Caco-2 (cell line): ENCODE data around the gene MYH14. TPM values are rescaled to one million over a fixed set of nuclear protein-coding genes. Genes with fewer than 3 reads are reported as not detected.

ENCODE experiments used
- BruUV-seq: library from RNA; stranded (reverse); fragments of 400-500 nt; replicated peaks from 2 replicates; lab custom pipeline; 2021; lab: Mats Ljungman, UMichigan
- CTCF ChIA-PET: fragments of 300-600 bp; sonication (Branson Sonifier 250); formaldehyde crosslinking; loops from one replicate; lab custom pipeline; 2022; ENCODE audit warnings: antibody characterized with exemption; lab: Charles Lee
- POLR2A ChIA-PET: fragments of 300-600 bp; sonication (Branson Sonifier 250); formaldehyde crosslinking; loops from one replicate; lab custom pipeline; 2022; ENCODE audit warnings: antibody characterized with exemption; lab: Charles Lee
- DNase-seq, 2 experiments: peaks; one replicate each; pipeline versions ENCODE4 v3.0.0 to v3.0.0-alpha.2; 2020 to 2022
- H3K27me3 ChIP-seq: replicated peaks from 2 replicates; pipeline ENCODE4 v1.6.0; 2011; ENCODE audit warnings: low read length; ENCODE audit not compliant: control insufficient read depth, insufficient read depth
- H3K36me3 ChIP-seq: 2 replicates; pipeline ENCODE4 v1.5.1; 2011; ENCODE audit warnings: low read length; ENCODE audit not compliant: control insufficient read depth, insufficient read depth
- H3K4me1 ChIP-seq: fragments of 250-450 bp; sonication (Bioruptor Pico); 2 replicates; pipeline ENCODE4 v1.5.1; 2020; ENCODE audit warnings: mild to moderate bottlenecking
- H3K4me3 ChIP-seq: 2 replicates; pipeline ENCODE4 v1.5.1; 2011; ENCODE audit warnings: low read depth, mild to moderate bottlenecking, control low read depth, low read length
- H3K9me3 ChIP-seq: fragments of 250-450 bp; sonication (Bioruptor Pico); 2 replicates; pipeline ENCODE4 v1.5.1; 2020; ENCODE audit warnings: mild to moderate bottlenecking, moderate library complexity
- H3K27ac Mint-ChIP-seq: one replicate; pipeline ENCODE4 v1.8.0; 2022; ENCODE audit warnings: mixed read lengths; ENCODE audit not compliant: unreplicated experiment
- H3K27me3 Mint-ChIP-seq: one replicate; pipeline ENCODE4 v1.8.0; 2022; ENCODE audit warnings: mixed read lengths; ENCODE audit not compliant: insufficient read depth, unreplicated experiment
- H3K36me3 Mint-ChIP-seq: one replicate; pipeline ENCODE4 v1.8.0; 2022; ENCODE audit warnings: mild to moderate bottlenecking, mixed read lengths; ENCODE audit not compliant: insufficient read depth, unreplicated experiment
- H3K4me1 Mint-ChIP-seq: one replicate; pipeline ENCODE4 v1.8.0; 2022; ENCODE audit warnings: low read depth, mixed read lengths; ENCODE audit not compliant: unreplicated experiment
- H3K4me3 Mint-ChIP-seq: one replicate; pipeline ENCODE4 v1.8.0; 2022; ENCODE audit warnings: mild to moderate bottlenecking, moderate library complexity, mixed read lengths; ENCODE audit not compliant: unreplicated experiment
- H3K9me3 Mint-ChIP-seq: one replicate; pipeline ENCODE4 v1.8.0; 2022; ENCODE audit warnings: mixed read lengths; ENCODE audit not compliant: unreplicated experiment
- intact Hi-C: fragments of 100-400 bp; cut with micrococcal nuclease; formaldehyde crosslinking; loops from one replicate; pipeline ENCODE4 v1.10.0; 2022; ENCODE audit not compliant: unreplicated experiment
- total RNA-seq: library from RNA; stranded (reverse); gene quantifications from 2 replicates; pipeline ENCODE4 v1.2.3, GENCODE V29; 2022
- TF ChIP-seq, protein P1 (sequence below), 2 experiments: fragments of 200-600 bp in 1 of 2; IDR thresholded peaks; 1 replicate in 1 of 2; 2 replicates in 1 of 2; pipeline versions ENCODE4 v1.5.1 to v1.8.0; 2011 to 2022; ENCODE audit warnings: antibody characterized with exemption in 1 of 2, control low read depth in 1 of 2, inconsistent platforms in 1 of 2, low read depth in 1 of 2, low read length in 1 of 2, mild to moderate bottlenecking in 1 of 2, moderate library complexity in 1 of 2; ENCODE audit not compliant: insufficient read depth in 1 of 2, severe bottlenecking in 1 of 2, unreplicated experiment in 1 of 2

MYH14 gene
- total RNA-seq, 1 experiment from 2014 or later = 89.8 TPM

DNA sequence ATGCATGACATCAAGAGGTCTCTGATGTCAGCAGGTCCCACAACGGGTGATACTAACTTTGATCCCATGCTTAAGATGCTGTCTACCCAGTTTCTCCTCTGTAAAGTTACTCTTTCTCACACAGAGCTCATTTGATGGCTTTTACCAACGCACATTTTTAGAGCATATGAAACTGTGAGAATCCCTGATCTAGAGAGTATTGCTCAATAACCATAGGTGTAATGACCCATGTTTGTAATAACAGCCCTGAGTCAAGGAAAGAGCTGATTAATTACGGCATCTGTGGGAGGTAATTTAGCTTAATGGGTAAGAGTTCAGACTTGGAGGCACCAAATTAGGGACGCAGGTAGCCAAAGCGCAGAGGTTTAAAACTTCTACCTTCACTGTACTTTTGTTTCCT lies 22.3 kb upstream of the MYH14 start:
- Histone ChIP-seq H3K4me3 (no peak overlapping the region), H3K27me3 (no peaks in the 10 kb centered on the region), H3K36me3 (no peaks in the 10 kb centered on the region), H3K9me3 (peaks cover 4% of the 10 kb centered on the region; the same call in 1 of the 2 replicates), H3K4me1 (no peaks in the 10 kb centered on the region)
- Mint-ChIP-seq H3K4me3 (no peak overlapping the region), H3K4me1 (no peaks in the 10 kb centered on the region), H3K9me3 (no peaks in the 10 kb centered on the region), H3K36me3 (no peaks in the 10 kb centered on the region), H3K27me3 (no peaks in the 10 kb centered on the region), H3K27ac (no peak overlapping the region)
- CTCF ChIA-PET = no interaction called here
- POLR2A ChIA-PET = interaction anchor here (0.6 kb wide), 1 partner anchor 93 kb away, joined by 8 read pairs; no protein-coding TSS in a partner anchor
- intact Hi-C loops = no loop called here
- BruUV-seq = no TSS peak
- DNase-seq = no peak
- TF ChIP-seq, protein P1, sequence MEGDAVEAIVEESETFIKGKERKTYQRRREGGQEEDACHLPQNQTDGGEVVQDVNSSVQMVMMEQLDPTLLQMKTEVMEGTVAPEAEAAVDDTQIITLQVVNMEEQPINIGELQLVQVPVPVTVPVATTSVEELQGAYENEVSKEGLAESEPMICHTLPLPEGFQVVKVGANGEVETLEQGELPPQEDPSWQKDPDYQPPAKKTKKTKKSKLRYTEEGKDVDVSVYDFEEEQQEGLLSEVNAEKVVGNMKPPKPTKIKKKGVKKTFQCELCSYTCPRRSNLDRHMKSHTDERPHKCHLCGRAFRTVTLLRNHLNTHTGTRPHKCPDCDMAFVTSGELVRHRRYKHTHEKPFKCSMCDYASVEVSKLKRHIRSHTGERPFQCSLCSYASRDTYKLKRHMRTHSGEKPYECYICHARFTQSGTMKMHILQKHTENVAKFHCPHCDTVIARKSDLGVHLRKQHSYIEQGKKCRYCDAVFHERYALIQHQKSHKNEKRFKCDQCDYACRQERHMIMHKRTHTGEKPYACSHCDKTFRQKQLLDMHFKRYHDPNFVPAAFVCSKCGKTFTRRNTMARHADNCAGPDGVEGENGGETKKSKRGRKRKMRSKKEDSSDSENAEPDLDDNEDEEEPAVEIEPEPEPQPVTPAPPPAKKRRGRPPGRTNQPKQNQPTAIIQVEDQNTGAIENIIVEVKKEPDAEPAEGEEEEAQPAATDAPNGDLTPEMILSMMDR (IDR thresholded peaks at IDR 0.05; ENCODE audit: insufficient read depth in 1 of 2, low read depth in 1 of 2, low read length in 1 of 2, severe bottlenecking in 1 of 2, unreplicated experiment in 1 of 2) = no peak

DNA sequence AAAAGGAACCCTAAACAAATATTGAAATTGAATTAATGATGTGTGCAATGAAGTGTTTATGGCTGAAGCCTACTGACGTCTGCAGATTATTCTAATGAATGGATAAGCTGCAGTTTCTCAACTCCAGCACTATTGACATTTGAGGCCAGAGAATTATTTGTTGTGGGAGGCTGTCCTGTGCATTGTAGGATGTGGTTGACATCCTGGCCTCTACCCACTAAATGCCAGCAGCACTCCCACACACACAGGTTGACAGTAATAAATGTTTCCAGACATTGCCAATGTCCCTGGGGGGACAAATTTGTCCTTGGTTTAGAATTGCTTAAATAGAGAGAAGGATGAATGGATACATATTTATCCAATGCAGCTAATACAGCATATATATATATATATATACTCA lies 19.2 kb upstream of the MYH14 start:
- no peaks in the 10 kb centered on the region for H3K36me3 ChIP-seq
- intact Hi-C loops = no loop called here
- ChIA-PET CTCF (no interaction called here), POLR2A (interaction anchor here (0.6 kb wide), 1 partner anchor 1239 kb away, joined by 3 read pairs; no protein-coding TSS in a partner anchor)
- H3K27me3 ChIP-seq = no peaks in the 10 kb centered on the region
- no TSS peak for BruUV-seq
- no peak overlapping the region for H3K27ac Mint-ChIP-seq
- H3K36me3 Mint-ChIP-seq = no peaks in the 10 kb centered on the region
- DNase-seq = no peak
- peaks cover 6% of the 10 kb centered on the region; the same call in 1 of the 2 replicates for H3K4me1 ChIP-seq
- 0 out of 2 replicates have a peak, but pooled peaks cover 3% of the 10 kb centered on the region for H3K9me3 ChIP-seq
- H3K27me3 Mint-ChIP-seq = no peaks in the 10 kb centered on the region
- H3K4me3 Mint-ChIP-seq = no peak overlapping the region
- TF ChIP-seq, protein P1 (IDR thresholded peaks at IDR 0.05; ENCODE audit: insufficient read depth in 1 of 2, low read depth in 1 of 2, low read length in 1 of 2, severe bottlenecking in 1 of 2, unreplicated experiment in 1 of 2) = no peak
- no peaks in the 10 kb centered on the region for H3K4me1 Mint-ChIP-seq
- H3K9me3 Mint-ChIP-seq = no peaks in the 10 kb centered on the region
- H3K4me3 ChIP-seq = no peak overlapping the region

DNA sequence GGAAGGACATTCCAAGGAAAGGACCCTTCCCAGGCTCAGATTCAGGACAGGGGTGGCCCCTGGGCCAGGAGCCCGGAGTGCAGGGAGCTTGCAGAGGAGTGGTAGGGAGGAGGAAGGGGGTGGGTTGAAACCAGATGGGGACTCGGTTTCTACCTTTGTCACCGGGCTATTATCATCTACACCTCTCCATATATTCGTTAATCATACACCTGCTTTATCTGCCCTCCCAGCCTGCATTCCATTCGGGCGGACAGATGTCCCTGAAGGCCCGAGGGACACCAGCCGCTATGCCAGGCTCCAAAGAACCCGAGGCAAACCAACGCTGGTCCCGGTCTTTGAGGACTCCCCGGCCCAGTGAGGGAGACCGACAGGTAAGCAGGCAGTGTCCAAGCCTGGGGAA lies 15.5 kb upstream of the MYH14 start:
- DNase-seq = no peak
- Histone ChIP-seq H3K4me3 (no peak overlapping the region), H3K36me3 (no peaks in the 10 kb centered on the region), H3K9me3 (no peaks in the 10 kb centered on the region), H3K4me1 (peaks cover 6% of the 10 kb centered on the region; the same call in 1 of the 2 replicates), H3K27me3 (no peaks in the 10 kb centered on the region)
- BruUV-seq = no TSS peak
- TF ChIP-seq, protein P1 (IDR thresholded peaks at IDR 0.05; ENCODE audit: insufficient read depth in 1 of 2, low read depth in 1 of 2, low read length in 1 of 2, severe bottlenecking in 1 of 2, unreplicated experiment in 1 of 2) = no peak
- Mint-ChIP-seq H3K4me1 (no peaks in the 10 kb centered on the region), H3K27me3 (peaks cover 4% of the 10 kb centered on the region), H3K9me3 (no peaks in the 10 kb centered on the region), H3K27ac (no peak overlapping the region), H3K36me3 (no peaks in the 10 kb centered on the region), H3K4me3 (peak overlapping the region; percentile 30)
- ChIA-PET POLR2A (no interaction called here), CTCF (interaction anchor here (0.8 kb wide), 1 partner anchor 11 kb away, joined by 3 read pairs; no protein-coding TSS in a partner anchor)
- intact Hi-C loops = no loop called here
